Esophagus (tissue), 2 donors: ENCODE measurements around the gene WASL. TPM values are rescaled to one million over a fixed set of nuclear protein-coding genes. Genes with fewer than 3 reads are reported as not detected.

Source experiments
- H3K27ac ChIP-seq, 2 donors: one replicate each; pipeline ENCODE4 v1.5.1; 2013; ENCODE audit warnings: low read depth in 2 of 2, mild to moderate bottlenecking in 2 of 2, inconsistent platforms in 1 of 2, low read length in 1 of 2, moderate library complexity in 1 of 2
- H3K27me3 ChIP-seq, 2 donors: one replicate each; pipeline ENCODE4 v1.6.1; 2013; ENCODE audit warnings: low read length in 2 of 2, control low read depth in 1 of 2, mild to moderate bottlenecking in 1 of 2; ENCODE audit not compliant: insufficient read depth in 2 of 2, control insufficient read depth in 1 of 2
- H3K36me3 ChIP-seq, 2 donors: one replicate each; pipeline ENCODE4 v1.6.1; 2013; ENCODE audit warnings: low read length in 1 of 2; ENCODE audit not compliant: control insufficient read depth in 2 of 2, insufficient read depth in 2 of 2
- H3K4me1 ChIP-seq, 2 donors: one replicate each; pipeline ENCODE4 v1.6.1; 2013; ENCODE audit warnings: low read length in 1 of 2; ENCODE audit not compliant: control insufficient read depth in 2 of 2, insufficient read depth in 2 of 2
- H3K4me3 ChIP-seq, 2 donors: one replicate each; pipeline ENCODE4 v1.5.1; 2013; ENCODE audit warnings: low read length in 2 of 2, mild to moderate bottlenecking in 2 of 2, low read depth in 1 of 2, moderate library complexity in 1 of 2
- H3K9me3 ChIP-seq, 2 donors: one replicate each; pipeline ENCODE4 v1.6.1; 2013; ENCODE audit warnings: mild to moderate bottlenecking in 2 of 2, low read depth in 1 of 2, low read length in 1 of 2, moderate library complexity in 1 of 2; ENCODE audit not compliant: control insufficient read depth in 2 of 2, insufficient read depth in 1 of 2
- WGBS, 2 donors: extraction: QIAGEN DNeasy Blood & Tissue Kit; methylation state at CpG; one replicate each; pipeline ENCODE4 v1.1.7; 2013; 5-methylcytosine and 5-hydroxymethylcytosine counted together
- polyA plus RNA-seq, 2 donors: library from polyadenylated mRNA; stranded (reverse); fragments of 200-250 nt; gene quantifications; one replicate each; pipeline ENCODE4 v1.2.3, GENCODE V29; 2013
- donor health status: healthy with polysubstance abuse.
- donor health status: Bipolar disorder and iron deficiency.

The WASL gene
- polyA plus RNA-seq, 2 donors = 13.7 to 20.7 TPM

- no peaks in the 10 kb centered on the region for H3K27me3 ChIP-seq
- peaks cover 6% of the 10 kb centered on the region in 2 donors for H3K36me3 ChIP-seq
- H3K4me1 ChIP-seq = no peaks in the 10 kb centered on the region
- 73% methylated on average over 3 of the region's 3 CpGs for WGBS, 2 donors
- no peak overlapping the region for H3K27ac ChIP-seq
- H3K4me3 ChIP-seq = no peak overlapping the region
- H3K9me3 ChIP-seq = no peaks in the 10 kb centered on the region
These were observed 59.6 kb downstream of the WASL start for GRCh38 chr7:123689250-123689649.

- Histone ChIP-seq H3K36me3 (peaks cover 6% of the 10 kb centered on the region in 2 donors), H3K27me3 (no peaks in the 10 kb centered on the region), H3K4me1 (no peaks in the 10 kb centered on the region), H3K4me3 (no peak overlapping the region), H3K27ac (no peak overlapping the region), H3K9me3 (no peaks in the 10 kb centered on the region)
- WGBS, 2 donors = 93% methylated on average over 1 of the region's 1 CpG
These were observed 61.1 kb downstream of the WASL start for GRCh38 chr7:123687727-123688126.

GRCh38 chr7:123687161-123687560, 61.6 kb downstream of the WASL start:
- WGBS, 2 donors = 95 to 96% methylated on average over 2 of the region's 2 CpGs
- H3K4me3 ChIP-seq = no peak overlapping the region
- H3K9me3 ChIP-seq = no peaks in the 10 kb centered on the region
- H3K27me3 ChIP-seq = no peaks in the 10 kb centered on the region
- no peaks in the 10 kb centered on the region for H3K4me1 ChIP-seq
- peaks cover under 1% of the 10 kb centered on the region in 2 donors for H3K36me3 ChIP-seq
- H3K27ac ChIP-seq = no peak overlapping the region

- WGBS, 2 donors = 75 to 81% methylated on average over 1 of the region's 1 CpG
- Histone ChIP-seq H3K4me3 (no peak overlapping the region), H3K4me1 (no peaks in the 10 kb centered on the region), H3K27ac (no peak overlapping the region), H3K36me3 (no peaks in the 10 kb centered on the region), H3K9me3 (no peaks in the 10 kb centered on the region), H3K27me3 (no peaks in the 10 kb centered on the region)
These were observed 66.1 kb downstream of the WASL start for GRCh38 chr7:123682690-123683089.

- Histone ChIP-seq H3K9me3 (no peaks in the 10 kb centered on the region), H3K36me3 (no peaks in the 10 kb centered on the region), H3K4me3 (no peak overlapping the region), H3K4me1 (no peaks in the 10 kb centered on the region), H3K27ac (no peak overlapping the region), H3K27me3 (no peaks in the 10 kb centered on the region)
- WGBS, 2 donors = 63 to 66% methylated on average over 2 of the region's 2 CpGs
These were observed 67.2 kb downstream of the WASL start for GRCh38 chr7:123681561-123681960.

GRCh38 chr7:123680580-123680979, 68.2 kb downstream of the WASL start:
- 88 to 91% methylated on average over 3 of the region's 3 CpGs for WGBS, 2 donors
- Histone ChIP-seq H3K9me3 (no peaks in the 10 kb centered on the region), H3K4me3 (no peak overlapping the region), H3K27me3 (no peaks in the 10 kb centered on the region), H3K4me1 (no peaks in the 10 kb centered on the region), H3K27ac (no peak overlapping the region), H3K36me3 (no peaks in the 10 kb centered on the region)

- H3K4me3 ChIP-seq = no peak overlapping the region
- no peaks in the 10 kb centered on the region for H3K4me1 ChIP-seq
- WGBS, 2 donors = 91 to 99% methylated on average over 3 of the region's 3 CpGs
- no peaks in the 10 kb centered on the region for H3K36me3 ChIP-seq
- no peaks in the 10 kb centered on the region for H3K27me3 ChIP-seq
- no peaks in the 10 kb centered on the region for H3K9me3 ChIP-seq
- no peak overlapping the region for H3K27ac ChIP-seq
These were observed 69.2 kb downstream of the WASL start for GRCh38 chr7:123679614-123680013.

- peaks cover 0 to 3% of the 10 kb centered on the region in 2 donors for H3K4me1 ChIP-seq
- no peak overlapping the region for H3K27ac ChIP-seq
- H3K27me3 ChIP-seq = no peaks in the 10 kb centered on the region
- H3K4me3 ChIP-seq = no peak overlapping the region
- H3K36me3 ChIP-seq = no peaks in the 10 kb centered on the region
- 89 to 90% methylated on average over 2 of the region's 2 CpGs for WGBS, 2 donors
- no peaks in the 10 kb centered on the region for H3K9me3 ChIP-seq
These were observed 71.6 kb downstream of the WASL start for GRCh38 chr7:123677061-123677715.

- Histone ChIP-seq H3K9me3 (no peaks in the 10 kb centered on the region), H3K27me3 (no peaks in the 10 kb centered on the region), H3K4me3 (no peak overlapping the region), H3K36me3 (no peaks in the 10 kb centered on the region), H3K27ac (no peak overlapping the region), H3K4me1 (peaks cover 0 to 3% of the 10 kb centered on the region in 2 donors)
These were observed 73.7 kb downstream of the WASL start for GRCh38 chr7:123675181-123675473.

- H3K4me1 ChIP-seq = peaks cover 0 to 3% of the 10 kb centered on the region in 2 donors
- H3K27me3 ChIP-seq = no peaks in the 10 kb centered on the region
- WGBS, 2 donors = 27 to 34% methylated on average over 2 of the region's 2 CpGs
- H3K4me3 ChIP-seq = no peak overlapping the region
- no peak overlapping the region for H3K27ac ChIP-seq
- H3K36me3 ChIP-seq = no peaks in the 10 kb centered on the region
- no peaks in the 10 kb centered on the region for H3K9me3 ChIP-seq
These were observed 74.2 kb downstream of the WASL start for GRCh38 chr7:123674399-123675180.
